ENCODE data around the gene KRTAP10-6. TPM values are rescaled to one million over a fixed set of nuclear protein-coding genes. Genes with fewer than 3 reads are reported as not detected.
"Not testable (repeated sequence)": the region's sequence is repeated elsewhere in the genome, so short reads cannot be mapped to it uniquely, and the experiment has no call there.

The KRTAP10-6 gene
- total and polyA plus RNA-seq, 2 donors (not counting 1 experiment from before 2014, with no cell fraction given) = not detected

- peaks cover 0 to 19% (median 3%) of the 10 kb centered on the region in 3 donors for H3K9me3 ChIP-seq (ENCODE audit: control extremely low read depth in 1 of 3, control insufficient read depth in 2 of 3, insufficient read depth in 1 of 3, low read length in 2 of 3)
- no peak for DNase-seq
- peaks cover 9% of the 10 kb centered on the region for H3K9me3 Mint-ChIP-seq (ENCODE audit: insufficient read depth)
- no peaks in the 10 kb centered on the region for H3K4me1 ChIP-seq (ENCODE audit: control insufficient read depth in 2 of 2, insufficient read depth in 2 of 2, low read length in 2 of 2)
- no peak overlapping the region for H2AFZ ChIP-seq (ENCODE audit: insufficient read depth, low read depth, low read length, poor library complexity, severe bottlenecking)
- H3K4me3 ChIP-seq (ENCODE audit: control extremely low read depth in 1 of 5, extremely low read depth in 1 of 5, insufficient read depth in 1 of 5, low read depth in 2 of 5, low read length in 4 of 5) = no peak overlapping the region
- H3K27ac ChIP-seq (ENCODE audit: low read length in 2 of 2) = no peak overlapping the region
- H3K9ac ChIP-seq (ENCODE audit: low read length) = no peak overlapping the region
- H3K4me2 ChIP-seq (replicated peaks; ENCODE audit: low read depth, low read length, poor library complexity, severe bottlenecking) = no peak overlapping the region
- H3K4me1 Mint-ChIP-seq = no peaks in the 10 kb centered on the region
- peaks cover 47% of the 10 kb centered on the region for H3K27me3 Mint-ChIP-seq
- no peak for TF ChIP-seq CTCF (IDR thresholded peaks at IDR 0.05)
- TF ChIP-seq EZH2 (IDR thresholded peaks at IDR 0.05; ENCODE audit: borderline replicate concordance, insufficient read depth, low read depth, low read length, poor library complexity, severe bottlenecking) = no peak
- no peaks in the 10 kb centered on the region for H4K20me1 ChIP-seq (ENCODE audit: control insufficient read depth, insufficient read depth, low read length, poor library complexity, severe bottlenecking)
- intact Hi-C loops (cut with micrococcal nuclease) = no loop called here
- peaks cover 0 to 13% (median 3%) of the 10 kb centered on the region in 4 experiments for H3K27me3 ChIP-seq (replicated peaks in 1 of 4; ENCODE audit: control extremely low read depth in 1 of 4, control insufficient read depth in 3 of 4, insufficient read depth in 4 of 4, low read length in 3 of 4)
- no peak for ATAC-seq (ENCODE audit: low read depth)
- H3K27ac Mint-ChIP-seq = no peak overlapping the region
- 84% methylated on average over 20 of the region's 21 CpGs for WGBS (ENCODE audit: insufficient coverage)
- no peaks in the 10 kb centered on the region for H3K79me2 ChIP-seq (ENCODE audit: control insufficient read depth, insufficient read depth, low read length)
- ChIA-PET POLR2A (no interaction called here), CTCF (no interaction called here)
- no peaks in the 10 kb centered on the region for H3K36me3 ChIP-seq (replicated peaks in 1 of 2; ENCODE audit: control extremely low read depth in 1 of 2, control insufficient read depth in 1 of 2, extremely low read depth in 1 of 2, insufficient read depth in 2 of 2, low read length in 1 of 2)
- no peak overlapping the region for H3K4me3 Mint-ChIP-seq
These were observed 10.2 kb upstream of the KRTAP10-6 start for GRCh38 chr21:44602463-44602850.

- POLR2A ChIA-PET = no interaction called here
- no peaks in the 10 kb centered on the region for H3K4me1 Mint-ChIP-seq
- no peak overlapping the region for H3K27ac Mint-ChIP-seq
- peaks cover 0 to 19% (median 3%) of the 10 kb centered on the region in 3 donors for H3K9me3 ChIP-seq (ENCODE audit: control extremely low read depth in 1 of 3, control insufficient read depth in 2 of 3, insufficient read depth in 1 of 3, low read length in 2 of 3)
- no peaks in the 10 kb centered on the region for H3K36me3 ChIP-seq (replicated peaks in 1 of 2; ENCODE audit: control extremely low read depth in 1 of 2, control insufficient read depth in 1 of 2, extremely low read depth in 1 of 2, insufficient read depth in 2 of 2, low read length in 1 of 2)
- 86% methylated on average over 19 of the region's 23 CpGs for WGBS (ENCODE audit: insufficient coverage)
- intact Hi-C loops (cut with micrococcal nuclease) = no loop called here
- no peaks in the 10 kb centered on the region for H3K79me2 ChIP-seq (ENCODE audit: control insufficient read depth, insufficient read depth, low read length)
- no peak overlapping the region for H3K9ac ChIP-seq (ENCODE audit: low read length)
- no peak overlapping the region for H3K4me3 ChIP-seq (ENCODE audit: control extremely low read depth in 1 of 5, extremely low read depth in 1 of 5, insufficient read depth in 1 of 5, low read depth in 2 of 5, low read length in 4 of 5)
- H3K4me3 Mint-ChIP-seq = no peak overlapping the region
- H4K20me1 ChIP-seq (ENCODE audit: control insufficient read depth, insufficient read depth, low read length, poor library complexity, severe bottlenecking) = no peaks in the 10 kb centered on the region
- H3K27me3 Mint-ChIP-seq = peaks cover 43% of the 10 kb centered on the region
- peaks cover 0 to 13% (median 3%) of the 10 kb centered on the region in 4 experiments for H3K27me3 ChIP-seq (replicated peaks in 1 of 4; ENCODE audit: control extremely low read depth in 1 of 4, control insufficient read depth in 3 of 4, insufficient read depth in 4 of 4, low read length in 3 of 4)
- H2AFZ ChIP-seq (ENCODE audit: insufficient read depth, low read depth, low read length, poor library complexity, severe bottlenecking) = no peak overlapping the region
- peaks cover 9% of the 10 kb centered on the region for H3K9me3 Mint-ChIP-seq (ENCODE audit: insufficient read depth)
- TF ChIP-seq EZH2 (IDR thresholded peaks at IDR 0.05; ENCODE audit: borderline replicate concordance, insufficient read depth, low read depth, low read length, poor library complexity, severe bottlenecking) = no peak
- no peak for TF ChIP-seq CTCF (IDR thresholded peaks at IDR 0.05)
- H3K4me2 ChIP-seq (replicated peaks; ENCODE audit: low read depth, low read length, poor library complexity, severe bottlenecking) = no peak overlapping the region
- H3K27ac ChIP-seq (ENCODE audit: low read length in 2 of 2) = no peak overlapping the region
- DNase-seq (no peak), ATAC-seq (ENCODE audit: low read depth) (no peak)
- H3K4me1 ChIP-seq (ENCODE audit: control insufficient read depth in 2 of 2, insufficient read depth in 2 of 2, low read length in 2 of 2) = no peaks in the 10 kb centered on the region
- CTCF ChIA-PET = no interaction called here
These were observed 9.5 kb upstream of the KRTAP10-6 start for GRCh38 chr21:44601596-44602462.

GRCh38 chr21:44601091-44601490 lies 8.8 kb upstream of the KRTAP10-6 start:
- peaks cover 0 to 13% (median 3%) of the 10 kb centered on the region in 4 experiments for H3K27me3 ChIP-seq (replicated peaks in 1 of 4; ENCODE audit: control extremely low read depth in 1 of 4, control insufficient read depth in 3 of 4, insufficient read depth in 4 of 4, low read length in 3 of 4)
- CTCF ChIA-PET; H3K27ac Mint-ChIP-seq; H4K20me1 ChIP-seq (ENCODE audit: control insufficient read depth, insufficient read depth, low read length, poor library complexity, severe bottlenecking); H3K4me3 Mint-ChIP-seq; H3K4me1 ChIP-seq (ENCODE audit: control insufficient read depth in 2 of 2, insufficient read depth in 2 of 2, low read length in 2 of 2); H3K36me3 ChIP-seq (replicated peaks in 1 of 2; ENCODE audit: control extremely low read depth in 1 of 2, control insufficient read depth in 1 of 2, extremely low read depth in 1 of 2, insufficient read depth in 2 of 2, low read length in 1 of 2); H3K27ac ChIP-seq (ENCODE audit: low read length in 2 of 2); ATAC-seq (ENCODE audit: low read depth); H3K4me3 ChIP-seq (ENCODE audit: control extremely low read depth in 1 of 5, extremely low read depth in 1 of 5, insufficient read depth in 1 of 5, low read depth in 2 of 5, low read length in 4 of 5); H3K79me2 ChIP-seq (ENCODE audit: control insufficient read depth, insufficient read depth, low read length); H2AFZ ChIP-seq (ENCODE audit: insufficient read depth, low read depth, low read length, poor library complexity, severe bottlenecking); H3K4me2 ChIP-seq (replicated peaks; ENCODE audit: low read depth, low read length, poor library complexity, severe bottlenecking); H3K4me1 Mint-ChIP-seq; POLR2A ChIA-PET; H3K9ac ChIP-seq (ENCODE audit: low read length); intact Hi-C loops (cut with micrococcal nuclease); DNase-seq; H3K9me3 Mint-ChIP-seq (ENCODE audit: insufficient read depth): not testable (repeated sequence)
- H3K27me3 Mint-ChIP-seq = peaks cover 40% of the 10 kb centered on the region
- WGBS (ENCODE audit: insufficient coverage) = 84% methylated on average over 10 of the region's 10 CpGs
- peaks cover 0 to 19% (median 3%) of the 10 kb centered on the region in 3 donors for H3K9me3 ChIP-seq (ENCODE audit: control extremely low read depth in 1 of 3, control insufficient read depth in 2 of 3, insufficient read depth in 1 of 3, low read length in 2 of 3)

All from B cell (primary cell).